Pancreas (tissue), 10 donors: ENCODE results near the gene TCF7. TPM values are rescaled to one million over a fixed set of nuclear protein-coding genes. Genes with fewer than 3 reads are reported as not detected.

Experiments used
- ATAC-seq, 4 donors: fragments of 200-7000 bp; cut with Tn5 transposase; one replicate each; pipeline versions ENCODE4 v1.8.0 to v1.9.1; 2020; ENCODE audit warnings: mild to moderate bottlenecking in 4 of 4, moderate library complexity in 4 of 4
- DNase-seq, 6 donors: peaks; one replicate each; pipeline ENCODE4 v3.0.0-alpha.2; 2020
- FAIRE-seq: peaks from 2 replicates; lab custom pipeline; 2012; peaks lifted over from hg19 to GRCh38; lab: Jason Lieb, UNC
- H3K27ac ChIP-seq, 4 donors: fragments of 200-600 bp; sonication (generic); 1 replicate in 3 of 4; 2 replicates in 1 of 4; pipeline versions ENCODE4 v1.5.0 to v1.8.0; 2020
- H3K27me3 ChIP-seq, 4 donors: fragments of 200-600 bp; one replicate each; pipeline ENCODE4 v1.8.0; 2021
- H3K36me3 ChIP-seq, 3 donors: fragments of 200-600 bp; sonication (generic) in 1 of 3; one replicate each; pipeline versions ENCODE4 v1.5.0 to v1.8.0; 2020 to 2021
- H3K4me1 ChIP-seq, 3 donors: fragments of 200-600 bp; one replicate each; pipeline ENCODE4 v1.8.0; 2021
- H3K4me3 ChIP-seq, 4 donors: fragments of 200-600 bp; sonication (generic) in 2 of 4; one replicate each; pipeline versions ENCODE4 v1.5.0 to v1.8.0; 2020 to 2021
- H3K9me3 ChIP-seq, 4 donors: fragments of 200-600 bp; one replicate each; pipeline ENCODE4 v1.8.0; 2021
- CTCF ChIP-seq, 4 donors: fragments of 200-600 bp; sonication (generic) in 3 of 4; IDR thresholded peaks; one replicate each; pipeline versions ENCODE4 v1.5.0 to v1.8.0; 2021; ENCODE audit warnings: antibody characterized with exemption in 4 of 4
- WGBS, 2 donors: extraction: QIAGEN DNeasy Blood & Tissue Kit; methylation state at CpG; one replicate each; pipeline ENCODE4 v1.1.7; 2013; 5-methylcytosine and 5-hydroxymethylcytosine counted together
- intact Hi-C, 3 donors: fragments of 100-400 bp; cut with DNase I; formaldehyde crosslinking; loops; one replicate each; pipeline versions ENCODE4 v1.11.1 to v1.14.2; 2022
- polyA plus RNA-seq, 2 donors: library from polyadenylated mRNA; stranded (reverse); fragments of 200-250 nt; gene quantifications; one replicate each; pipeline ENCODE4 v1.2.3, GENCODE V29; 2013
- total RNA-seq, 6 donors: library from RNA; stranded (reverse); fragmentation: NEBNext Ultra II Directional in 4 of 6; extraction: Animal tissue kit (Norgen Biotek cat#: 25700) in 4 of 6; gene quantifications; one replicate each; pipeline versions ENCODE4 v1.2.1 to v1.2.4, GENCODE V29; 2021 to 2023
- donor health status: healthy with polysubstance abuse.
- donor health status: DM: no; HTN: no; CAD: no; lungs with moderate emphysema.
- donor health status: DM: no; HTN: no; CAD: no.
- donor health status: control.
- donor health status: control.
- donor health status: Bipolar disorder and iron deficiency.
- donor health status: DM: yes; HTN: yes; CAD: no.
- donor health status: DM: no; HTN: no; CAD: no.
- donor health status: DM: no; HTN: no; CAD: no.
- donor health status: DM: yes; HTN: yes; CAD: no.

TCF7 gene
- total and polyA plus RNA-seq, 8 donors, result 1.9 to 13.1 (median 6.9) TPM

- FAIRE-seq, result no peak
- peak overlapping the region in 1 of 4 donors; percentile 100 for H3K27ac ChIP-seq
These were observed 63.6 kb downstream of the TCF7 start for GRCh38 chr5:134178096-134178419.

GRCh38 chr5:134183481-134183880 lies 69.0 kb downstream of the TCF7 start:
- Histone ChIP-seq H3K36me3 (no peaks in the 10 kb centered on the region), H3K4me3 (no peak overlapping the region), H3K4me1 (no peaks in the 10 kb centered on the region), H3K27me3 (no peaks in the 10 kb centered on the region), H3K9me3 (no peaks in the 10 kb centered on the region), H3K27ac (no peak overlapping the region)
- intact Hi-C loops, result loop anchor here (5.0 to 10.0 kb wide), 3 partner anchors 101 to 109 kb away; no protein-coding TSS in a partner anchor
- FAIRE-seq, result no peak
- no peak for TF ChIP-seq CTCF (IDR thresholded peaks at IDR 0.05)
- ATAC-seq, result no peak
- DNase-seq, result no peak

More at GRCh38 chr5:134178096-134178419, 63.6 kb downstream of the TCF7 start:
- ATAC-seq, result no peak
- Histone ChIP-seq H3K4me1 (peaks cover 4 to 22% (median 14%) of the 10 kb centered on the region in 3 donors), H3K4me3 (peak overlapping the region in 1 of 4 donors; percentile 91), H3K36me3 (no peaks in the 10 kb centered on the region), H3K9me3 (no peaks in the 10 kb centered on the region), H3K27me3 (no peaks in the 10 kb centered on the region)
- no peak for TF ChIP-seq CTCF (IDR thresholded peaks at IDR 0.05)
- intact Hi-C loops, result no loop called here
- DNase-seq, result no peak
- 64 to 72% methylated on average over 3 of the region's 3 CpGs for WGBS, 2 donors

- Histone ChIP-seq H3K4me3 (no peak overlapping the region), H3K4me1 (peaks cover 0 to 6% (median 0%) of the 10 kb centered on the region in 3 donors), H3K9me3 (no peaks in the 10 kb centered on the region), H3K36me3 (no peaks in the 10 kb centered on the region), H3K27me3 (no peaks in the 10 kb centered on the region), H3K27ac (no peak overlapping the region)
- ATAC-seq (peak; percentile 74 to 94 (median 91)), DNase-seq (peak; percentile 56 to 82 (median 76)), FAIRE-seq (no peak)
- intact Hi-C loops, result loop anchor here (5.0 to 10.0 kb wide), 3 partner anchors 100 to 108 kb away; no protein-coding TSS in a partner anchor
- peak; percentile 84 to 88 (median 87) for TF ChIP-seq CTCF (IDR thresholded peaks at IDR 0.05)
- 46 to 51% methylated on average over 11 of the region's 11 CpGs for WGBS, 2 donors
These were observed 70.0 kb downstream of the TCF7 start for GRCh38 chr5:134184155-134185135.

- WGBS, 2 donors, result 69 to 93% methylated on average over 1 of the region's 1 CpG
- ATAC-seq, result no peak
- H3K4me1 ChIP-seq, result peaks cover 0 to 6% (median 0%) of the 10 kb centered on the region in 3 donors
- no peak overlapping the region for H3K4me3 ChIP-seq
- FAIRE-seq, result no peak
- H3K27ac ChIP-seq, result peak overlapping the region in 2 of 4 donors; percentile 8 to 44
- H3K36me3 ChIP-seq, result no peaks in the 10 kb centered on the region
- intact Hi-C loops, result loop anchor here in 1 of 3 donors (10.0 kb wide), 1 partner anchor 97 kb away; no protein-coding TSS in a partner anchor
- DNase-seq, result no peak
- H3K9me3 ChIP-seq, result no peaks in the 10 kb centered on the region
- no peaks in the 10 kb centered on the region for H3K27me3 ChIP-seq
- TF ChIP-seq CTCF (IDR thresholded peaks at IDR 0.05), result no peak
These were observed 73.6 kb downstream of the TCF7 start for GRCh38 chr5:134188092-134188491.
